Astrocyte (in vitro differentiated cells and primary cell): Measurements from ENCODE around the gene PTPRD. TPM values are rescaled to one million over a fixed set of nuclear protein-coding genes. Genes with fewer than 3 reads are reported as not detected.

ENCODE experiments used
- DNase-seq: peaks from one replicate; pipeline ENCODE4 v3.0.0-alpha.2; 2010; ENCODE audit warnings: low read depth
- FAIRE-seq: peaks from 2 replicates; lab custom pipeline; 2011; peaks lifted over from hg19 to GRCh38; lab: Jason Lieb, UNC
- H2AFZ ChIP-seq: 2 replicates; pipeline ENCODE4 v1.6.0; 2012; ENCODE audit warnings: low read depth, low read length, inconsistent platforms
- H3K27ac ChIP-seq: 2 replicates; pipeline ENCODE4 v1.5.1; 2011; ENCODE audit warnings: low read depth, low read length, inconsistent platforms
- H3K27me3 ChIP-seq: 2 replicates; pipeline ENCODE4 v1.6.0; 2011; ENCODE audit warnings: low read length, inconsistent platforms; ENCODE audit not compliant: insufficient read depth
- H3K36me3 ChIP-seq: 2 replicates; pipeline ENCODE4 v1.5.1; 2011; ENCODE audit warnings: low read length, inconsistent platforms; ENCODE audit not compliant: insufficient read depth
- H3K4me1 ChIP-seq: 2 replicates; pipeline ENCODE4 v1.5.1; 2011; ENCODE audit warnings: low read length, inconsistent platforms; ENCODE audit not compliant: insufficient read depth
- H3K4me2 ChIP-seq: 2 replicates; pipeline ENCODE4 v1.6.0; 2012; ENCODE audit warnings: low read length, inconsistent platforms
- H3K4me3 ChIP-seq: 2 replicates; pipeline ENCODE4 v1.5.1; 2011; ENCODE audit warnings: low read depth, mild to moderate bottlenecking, low read length, inconsistent platforms; ENCODE audit not compliant: insufficient read depth
- H3K79me2 ChIP-seq: 2 replicates; pipeline ENCODE4 v1.6.0; 2012; ENCODE audit warnings: mild to moderate bottlenecking, low read length, inconsistent platforms; ENCODE audit not compliant: insufficient read depth
- H3K9ac ChIP-seq: 2 replicates; pipeline ENCODE4 v1.6.0; 2012; ENCODE audit warnings: mild to moderate bottlenecking, low read length, inconsistent platforms
- H3K9me3 ChIP-seq: 2 replicates; pipeline ENCODE4 v1.5.1; 2012; ENCODE audit warnings: low read depth, mild to moderate bottlenecking, low read length, inconsistent platforms; ENCODE audit not compliant: insufficient read depth
- H4K20me1 ChIP-seq: 2 replicates; pipeline ENCODE4 v1.6.0; 2012; ENCODE audit warnings: low read length, inconsistent platforms; ENCODE audit not compliant: insufficient read depth
- H3K27ac Mint-ChIP-seq: one replicate; pipeline ENCODE4 v1.8.0; 2021; ENCODE audit warnings: mild to moderate bottlenecking, mixed read lengths; ENCODE audit not compliant: unreplicated experiment
- H3K27me3 Mint-ChIP-seq: one replicate; pipeline ENCODE4 v1.8.0; 2021; ENCODE audit warnings: low read depth, mixed read lengths; ENCODE audit not compliant: unreplicated experiment
- H3K36me3 Mint-ChIP-seq: one replicate; pipeline ENCODE4 v1.8.0; 2021; ENCODE audit warnings: low read depth, mixed read lengths; ENCODE audit not compliant: unreplicated experiment
- H3K4me1 Mint-ChIP-seq: one replicate; pipeline ENCODE4 v1.8.0; 2021; ENCODE audit warnings: low read depth, mixed read lengths; ENCODE audit not compliant: unreplicated experiment
- H3K4me3 Mint-ChIP-seq: one replicate; pipeline ENCODE4 v1.8.0; 2021; ENCODE audit warnings: mild to moderate bottlenecking, moderate library complexity, mixed read lengths; ENCODE audit not compliant: unreplicated experiment
- H3K9me3 Mint-ChIP-seq: one replicate; pipeline ENCODE4 v1.8.0; 2021; ENCODE audit warnings: mild to moderate bottlenecking, mixed read lengths; ENCODE audit not compliant: unreplicated experiment
- EZH2 ChIP-seq: IDR thresholded peaks from 2 replicates; pipeline ENCODE4 v1.6.1; 2012; ENCODE audit warnings: mild to moderate bottlenecking, low read length, inconsistent platforms; ENCODE audit not compliant: insufficient read depth
- total RNA-seq: library from RNA; stranded (reverse); gene quantifications from 2 replicates; pipeline ENCODE4 v1.2.1, GENCODE V29; 2021
- TF ChIP-seq, protein P1 (sequence below): IDR thresholded peaks from 2 replicates; pipeline ENCODE4 v1.5.1; 2011; ENCODE audit warnings: low read depth, mild to moderate bottlenecking, inconsistent platforms, low read length, moderate library complexity; ENCODE audit not compliant: insufficient read depth

PTPRD gene
- total RNA-seq, 1 donor from 2014 or later, result 88.1 TPM

DNA sequence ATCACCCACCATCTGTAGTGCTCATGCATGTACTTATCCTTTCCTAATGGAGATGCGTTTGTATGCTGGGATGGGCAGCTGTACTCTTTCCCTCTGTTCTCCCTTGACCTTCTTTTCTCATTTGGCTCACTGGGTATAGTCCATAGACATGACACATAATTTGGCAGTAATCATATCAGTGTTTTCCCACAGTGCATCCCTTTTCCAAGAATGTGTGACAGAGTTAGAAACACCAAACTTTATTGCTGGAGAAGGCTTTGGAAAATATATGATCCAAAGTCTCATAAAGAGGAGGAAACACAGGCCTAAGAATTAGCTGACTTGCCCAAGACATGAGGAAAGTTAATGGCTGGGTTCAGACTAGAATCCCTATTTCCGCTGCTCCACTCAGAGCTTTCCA, 1579.8 kb downstream of the PTPRD start:
- Mint-ChIP-seq H3K27ac (no peak overlapping the region), H3K9me3 (no peaks in the 10 kb centered on the region), H3K36me3 (no peaks in the 10 kb centered on the region), H3K4me1 (no peaks in the 10 kb centered on the region), H3K4me3 (no peak overlapping the region), H3K27me3 (no peaks in the 10 kb centered on the region)
- TF ChIP-seq, protein P1, sequence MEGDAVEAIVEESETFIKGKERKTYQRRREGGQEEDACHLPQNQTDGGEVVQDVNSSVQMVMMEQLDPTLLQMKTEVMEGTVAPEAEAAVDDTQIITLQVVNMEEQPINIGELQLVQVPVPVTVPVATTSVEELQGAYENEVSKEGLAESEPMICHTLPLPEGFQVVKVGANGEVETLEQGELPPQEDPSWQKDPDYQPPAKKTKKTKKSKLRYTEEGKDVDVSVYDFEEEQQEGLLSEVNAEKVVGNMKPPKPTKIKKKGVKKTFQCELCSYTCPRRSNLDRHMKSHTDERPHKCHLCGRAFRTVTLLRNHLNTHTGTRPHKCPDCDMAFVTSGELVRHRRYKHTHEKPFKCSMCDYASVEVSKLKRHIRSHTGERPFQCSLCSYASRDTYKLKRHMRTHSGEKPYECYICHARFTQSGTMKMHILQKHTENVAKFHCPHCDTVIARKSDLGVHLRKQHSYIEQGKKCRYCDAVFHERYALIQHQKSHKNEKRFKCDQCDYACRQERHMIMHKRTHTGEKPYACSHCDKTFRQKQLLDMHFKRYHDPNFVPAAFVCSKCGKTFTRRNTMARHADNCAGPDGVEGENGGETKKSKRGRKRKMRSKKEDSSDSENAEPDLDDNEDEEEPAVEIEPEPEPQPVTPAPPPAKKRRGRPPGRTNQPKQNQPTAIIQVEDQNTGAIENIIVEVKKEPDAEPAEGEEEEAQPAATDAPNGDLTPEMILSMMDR, result no peak
- TF ChIP-seq EZH2, result no peak
- H2AFZ ChIP-seq, result no peak overlapping the region
- no peaks in the 10 kb centered on the region for H3K36me3 ChIP-seq
- H3K27me3 ChIP-seq, result no peaks in the 10 kb centered on the region
- no peaks in the 10 kb centered on the region for H3K79me2 ChIP-seq
- no peaks in the 10 kb centered on the region for H3K4me1 ChIP-seq
- DNase-seq (no peak), FAIRE-seq (no peak)
- H4K20me1 ChIP-seq, result no peaks in the 10 kb centered on the region
- no peak overlapping the region for H3K9ac ChIP-seq
- no peak overlapping the region for H3K4me3 ChIP-seq
- no peak overlapping the region for H3K4me2 ChIP-seq
- no peaks in the 10 kb centered on the region for H3K9me3 ChIP-seq
- H3K27ac ChIP-seq, result no peak overlapping the region

GRCh38 chr9:9016597-9016996, 1596.2 kb downstream of the PTPRD start:
- no peak overlapping the region for H3K27ac ChIP-seq
- no peak overlapping the region for H3K4me3 ChIP-seq
- no peak overlapping the region for H2AFZ ChIP-seq
- H3K4me1 ChIP-seq, result no peaks in the 10 kb centered on the region
- H4K20me1 ChIP-seq, result no peaks in the 10 kb centered on the region
- no peak overlapping the region for H3K9ac ChIP-seq
- FAIRE-seq, result no peak
- H3K9me3 Mint-ChIP-seq, result no peaks in the 10 kb centered on the region
- no peak overlapping the region for H3K4me3 Mint-ChIP-seq
- no peak overlapping the region for H3K4me2 ChIP-seq
- TF ChIP-seq, protein P1, result no peak
- no peak for TF ChIP-seq EZH2
- no peaks in the 10 kb centered on the region for H3K36me3 Mint-ChIP-seq
- no peaks in the 10 kb centered on the region for H3K9me3 ChIP-seq
- DNase-seq, result no peak
- H3K27me3 ChIP-seq, result no peaks in the 10 kb centered on the region
- no peaks in the 10 kb centered on the region for H3K27me3 Mint-ChIP-seq
- H3K4me1 Mint-ChIP-seq, result no peaks in the 10 kb centered on the region
- H3K27ac Mint-ChIP-seq, result no peak overlapping the region
- no peaks in the 10 kb centered on the region for H3K79me2 ChIP-seq
- no peaks in the 10 kb centered on the region for H3K36me3 ChIP-seq

DNA sequence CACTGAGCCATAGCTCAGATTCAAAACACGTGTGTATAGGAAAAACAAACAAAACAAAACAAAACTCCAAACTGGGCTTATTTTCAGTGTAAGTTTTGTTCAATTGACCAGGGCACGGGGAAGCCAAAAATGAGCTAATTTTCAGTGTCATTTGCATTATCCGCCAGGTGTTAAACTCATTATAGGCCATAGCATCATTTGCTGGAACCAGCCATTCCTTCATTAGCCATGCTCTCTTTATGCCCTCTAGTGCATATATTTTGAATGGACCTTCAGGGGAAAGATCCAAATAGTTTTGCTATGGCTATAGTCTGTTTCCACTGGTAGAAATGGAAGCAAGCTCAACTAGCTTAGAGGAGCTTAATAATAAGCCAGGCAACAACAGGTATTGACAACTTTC, 1608.0 kb downstream of the PTPRD start:
- Histone ChIP-seq H3K9me3 (no peaks in the 10 kb centered on the region), H3K9ac (no peak overlapping the region), H3K36me3 (no peaks in the 10 kb centered on the region), H2AFZ (no peak overlapping the region), H3K4me1 (no peaks in the 10 kb centered on the region), H4K20me1 (no peaks in the 10 kb centered on the region), H3K4me3 (no peak overlapping the region), H3K27ac (no peak overlapping the region), H3K27me3 (no peaks in the 10 kb centered on the region), H3K79me2 (no peaks in the 10 kb centered on the region), H3K4me2 (no peak overlapping the region)
- no peak overlapping the region for H3K27ac Mint-ChIP-seq
- no peak for FAIRE-seq
- no peaks in the 10 kb centered on the region for H3K36me3 Mint-ChIP-seq
- TF ChIP-seq EZH2, result no peak
- TF ChIP-seq, protein P1, result no peak
- no peak overlapping the region for H3K4me3 Mint-ChIP-seq
- H3K4me1 Mint-ChIP-seq, result no peaks in the 10 kb centered on the region
- no peak for DNase-seq
- H3K9me3 Mint-ChIP-seq, result no peaks in the 10 kb centered on the region
- H3K27me3 Mint-ChIP-seq, result no peaks in the 10 kb centered on the region
